ENCODE results near the gene CCDC88B.

The CCDC88B gene

GRCh38 chr11:64295760-64296159 lies 44.2 kb upstream of the CCDC88B start:
- TF ChIP-seq CTCF (IDR thresholded peaks at IDR 0.05; ENCODE audit: control insufficient read depth, extremely low read depth, insufficient read depth), result no peak
- DNase-seq (ENCODE audit: low read depth), result no peak
- no peak overlapping the region for H3K4me3 ChIP-seq (ENCODE audit: low read depth, low read length)

- TF ChIP-seq CTCF (IDR thresholded peaks at IDR 0.05; ENCODE audit: control insufficient read depth, extremely low read depth, insufficient read depth), result no peak
- H3K4me3 ChIP-seq (ENCODE audit: low read depth, low read length), result no peak overlapping the region
- DNase-seq (ENCODE audit: low read depth), result no peak
Measured at GRCh38 chr11:64296236-64296635, 43.8 kb upstream of the CCDC88B start.

GRCh38 chr11:64296830-64297698 lies 42.9 kb upstream of the CCDC88B start:
- DNase-seq (ENCODE audit: low read depth), result no peak
- TF ChIP-seq CTCF (IDR thresholded peaks at IDR 0.05; ENCODE audit: control insufficient read depth, extremely low read depth, insufficient read depth), result no peak
- H3K4me3 ChIP-seq (ENCODE audit: low read depth, low read length), result no peak overlapping the region

GRCh38 chr11:64297699-64298358 lies 42.2 kb upstream of the CCDC88B start:
- no peak for DNase-seq (ENCODE audit: low read depth)
- H3K4me3 ChIP-seq (ENCODE audit: low read depth, low read length), result no peak overlapping the region
- TF ChIP-seq CTCF (IDR thresholded peaks at IDR 0.05; ENCODE audit: control insufficient read depth, extremely low read depth, insufficient read depth), result no peak

GRCh38 chr11:64298966-64299846 lies 40.8 kb upstream of the CCDC88B start:
- TF ChIP-seq CTCF (IDR thresholded peaks at IDR 0.05; ENCODE audit: control insufficient read depth, extremely low read depth, insufficient read depth), result no peak
- no peak for DNase-seq (ENCODE audit: low read depth)
- H3K4me3 ChIP-seq (ENCODE audit: low read depth, low read length), result no peak overlapping the region

DNA sequence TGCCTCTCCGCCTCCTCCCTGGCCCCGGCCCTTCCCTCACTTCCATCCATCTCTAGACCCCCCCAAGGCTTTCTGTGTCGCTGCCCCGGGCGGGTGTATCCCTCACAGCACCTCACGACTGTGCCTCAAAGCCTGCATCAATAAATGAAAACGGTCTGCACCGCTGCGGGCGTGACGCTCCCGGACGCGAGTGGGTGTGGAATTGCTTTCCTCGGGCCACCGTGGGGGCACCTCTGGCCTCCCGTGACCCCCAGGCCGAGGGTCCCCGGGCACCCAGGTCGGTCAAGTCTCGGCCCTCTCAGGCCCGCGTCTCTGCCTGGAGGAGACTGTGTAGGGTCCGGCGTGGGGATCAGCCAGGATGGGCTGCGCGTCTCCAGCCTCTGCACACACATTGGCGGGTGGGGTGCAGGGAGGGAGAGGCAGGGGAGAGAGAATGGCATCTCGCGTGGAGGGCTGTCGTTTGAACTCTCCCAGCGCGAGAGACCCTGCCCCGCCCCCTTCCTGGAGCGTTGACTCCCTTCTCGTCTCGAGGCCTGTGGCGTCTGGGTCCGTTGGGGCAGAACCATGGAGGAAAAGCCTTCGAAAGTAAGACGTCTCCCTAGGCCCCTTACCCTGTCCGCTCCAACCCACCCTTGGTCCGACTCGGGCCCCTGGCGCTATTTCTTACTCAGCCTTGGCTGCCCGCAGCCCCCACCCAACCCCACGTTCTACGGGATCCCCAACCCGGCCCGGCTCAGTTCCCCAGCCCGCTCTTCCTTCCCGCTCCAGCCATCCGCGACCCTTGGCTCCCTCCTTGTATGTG lies 40.0 kb upstream of the CCDC88B start, which contains the start of gene CATSPERZ:
Gene CATSPERZ (plus strand): TSS at position 512 of the 802 bp plus-strand sequence. CDS start 53 bp downstream, at position 565.
- peak within 1 kb of the TSS; percentile 25 for H3K4me3 ChIP-seq (ENCODE audit: low read depth, low read length)
- no peak for DNase-seq (ENCODE audit: low read depth)
- no peak for TF ChIP-seq CTCF (IDR thresholded peaks at IDR 0.05; ENCODE audit: control insufficient read depth, extremely low read depth, insufficient read depth)
